HG03095 (cell line): ENCODE results near the gene TTC16.
"Not testable (repeated sequence)": the region's sequence is repeated elsewhere in the genome, so short reads cannot be mapped to it uniquely, and the experiment has no call there.

Source experiments
- ATAC-seq: cut with Tn5 transposase; IDR thresholded peaks from one replicate; pipeline ENCODE4 v1.9.1; 2021; ENCODE audit warnings: moderate library complexity; ENCODE audit not compliant: unreplicated experiment

The TTC16 gene

DNA sequence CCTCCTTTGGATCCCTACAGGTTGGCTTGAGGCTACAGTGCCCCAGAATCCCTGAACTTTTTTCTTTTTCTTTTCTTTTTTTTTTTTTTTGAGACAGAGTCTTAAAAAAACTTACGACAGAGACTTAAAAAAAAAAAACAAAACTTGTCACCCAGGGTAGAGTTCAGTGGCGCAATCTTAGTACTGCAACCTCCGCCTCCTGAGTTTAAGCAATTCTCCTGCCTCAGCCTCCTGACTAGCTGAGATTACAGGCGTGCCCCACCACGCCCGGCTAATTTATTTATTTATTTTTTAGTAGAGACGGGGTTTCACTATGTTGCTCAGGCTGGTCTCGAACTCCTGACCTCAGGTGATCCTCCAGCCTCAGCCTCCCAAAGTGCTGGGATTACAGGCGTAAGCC lies 65.0 kb downstream of the TTC16 start:
- ATAC-seq: not testable (repeated sequence)
